ENCODE results near the gene SYT1.
"Not testable (repeated sequence)": the region's sequence is repeated elsewhere in the genome, so short reads cannot be mapped to it uniquely, and the experiment has no call there.

Gene SYT1

DNA sequence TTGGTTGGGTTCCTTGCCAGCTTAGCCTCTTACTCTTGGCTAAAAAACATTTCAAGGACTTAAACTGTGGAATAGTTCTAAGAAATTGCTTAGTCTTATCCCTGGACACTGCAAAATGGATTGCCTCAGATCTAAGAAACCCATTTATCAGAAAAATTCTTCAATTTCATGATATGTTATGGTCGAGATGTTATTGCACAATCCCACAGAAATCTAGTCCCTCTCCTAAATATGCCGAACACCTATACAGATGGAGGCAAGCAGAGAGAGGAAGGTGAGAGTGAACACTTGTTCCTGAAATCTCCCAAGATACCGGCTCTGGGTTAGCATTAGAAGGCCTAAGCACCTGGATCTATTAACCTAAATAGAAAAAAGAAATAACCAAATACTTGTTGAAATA is 559.0 kb downstream of the SYT1 start:
- DNase-seq (ENCODE audit: low read depth in 2 of 3, low spot score in 1 of 3) = no peak

DNA sequence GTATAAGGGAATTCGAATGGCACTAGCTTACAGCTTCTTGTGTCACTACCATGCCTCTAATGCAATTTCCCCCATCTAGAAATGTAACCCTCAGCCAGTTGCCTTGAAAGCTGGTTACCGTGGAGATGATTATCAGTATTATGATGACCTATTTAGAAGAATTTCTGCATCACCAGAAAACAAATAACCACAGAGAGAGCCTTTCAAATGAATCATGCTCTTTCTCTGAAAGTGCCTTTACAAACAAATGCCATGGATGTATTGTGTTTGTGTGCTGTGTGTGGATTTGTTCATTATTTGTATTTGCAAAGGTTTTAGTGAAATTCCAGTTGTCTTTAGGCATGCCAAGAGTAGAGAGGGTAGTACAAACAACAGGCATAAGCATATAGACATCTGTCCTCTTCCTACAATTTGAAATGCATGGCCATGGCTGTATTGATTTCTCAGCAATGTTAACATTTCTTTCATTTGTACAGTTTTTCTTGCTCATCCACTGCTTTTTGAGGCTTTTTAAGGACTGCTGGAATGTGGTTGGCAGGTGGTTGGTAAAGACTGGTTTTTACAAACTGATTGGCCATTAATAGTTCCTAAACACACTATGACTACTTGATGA is 559.6 kb downstream of the SYT1 start:
- DNase-seq (ENCODE audit: low read depth in 2 of 3, low spot score in 1 of 3) = no peak

DNA sequence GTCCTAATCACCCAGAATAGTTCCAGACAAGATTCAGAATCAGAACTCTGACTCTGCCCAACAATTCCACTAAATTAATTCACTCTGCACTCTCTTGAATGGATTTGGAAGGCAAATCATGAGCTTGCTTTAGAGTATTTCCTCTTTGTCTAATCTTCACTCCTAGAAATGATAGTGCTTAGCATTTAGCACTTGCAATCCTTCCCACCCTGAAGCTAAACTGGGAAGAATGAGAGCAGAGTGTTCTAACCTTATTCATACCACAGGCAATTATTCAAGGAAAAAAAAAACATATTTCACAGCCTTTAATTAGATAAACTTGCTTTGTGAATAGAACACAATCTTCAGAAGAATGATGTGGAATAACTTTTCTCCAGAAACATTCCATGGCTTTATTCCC is 561.5 kb downstream of the SYT1 start:
- no peak for DNase-seq (ENCODE audit: low read depth in 2 of 3, low spot score in 1 of 3)

DNA sequence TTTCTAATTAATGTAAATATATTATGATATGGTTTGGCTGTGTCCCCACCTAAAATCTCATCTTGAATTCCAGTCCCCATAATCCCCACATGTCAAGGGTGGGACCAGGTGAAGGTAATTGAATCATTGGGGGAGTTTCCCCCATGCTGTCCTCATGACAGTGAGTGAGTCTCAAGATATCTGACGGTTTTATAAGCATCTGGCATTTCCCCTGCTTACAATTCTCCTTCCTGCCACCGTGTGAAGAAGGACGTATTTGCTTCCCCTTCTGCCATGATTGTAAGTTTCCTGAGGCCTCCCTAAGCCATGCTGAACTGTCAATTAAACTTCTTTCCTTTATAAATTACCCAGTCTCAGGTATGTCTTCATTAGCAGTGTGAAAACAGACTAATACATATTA is 562.2 kb downstream of the SYT1 start:
- DNase-seq (ENCODE audit: low read depth in 2 of 3, low spot score in 1 of 3) = not testable (repeated sequence)

DNA sequence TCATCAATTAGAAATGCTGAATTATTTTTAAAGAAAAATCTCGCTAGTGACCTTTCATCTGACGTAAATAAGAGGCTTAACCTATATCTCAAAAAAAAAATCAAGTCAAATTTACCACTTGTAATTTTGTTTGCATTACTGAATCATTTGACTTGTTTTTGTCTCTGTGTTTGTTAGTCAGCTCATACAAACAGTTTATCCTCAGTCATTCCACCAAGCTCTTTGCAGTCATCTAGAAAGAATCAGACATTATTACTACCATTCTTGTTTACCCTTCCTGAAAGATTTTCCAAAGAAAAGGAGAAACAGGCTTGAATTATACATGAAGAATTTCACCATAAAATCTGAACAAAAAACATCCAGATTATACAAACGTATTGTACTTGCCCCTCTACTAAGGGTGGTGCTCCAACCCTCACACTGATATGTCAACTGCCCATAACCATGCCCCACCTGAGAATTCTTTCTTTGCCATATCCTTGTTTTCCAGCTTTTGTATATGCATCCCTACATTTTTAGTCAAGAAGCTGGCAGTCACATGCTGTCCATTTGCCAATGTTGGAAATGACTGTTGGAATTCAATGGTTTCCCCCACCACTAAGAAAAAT is 569.0 kb downstream of the SYT1 start:
- DNase-seq (ENCODE audit: low read depth in 2 of 3, low spot score in 1 of 3) = no peak

DNA sequence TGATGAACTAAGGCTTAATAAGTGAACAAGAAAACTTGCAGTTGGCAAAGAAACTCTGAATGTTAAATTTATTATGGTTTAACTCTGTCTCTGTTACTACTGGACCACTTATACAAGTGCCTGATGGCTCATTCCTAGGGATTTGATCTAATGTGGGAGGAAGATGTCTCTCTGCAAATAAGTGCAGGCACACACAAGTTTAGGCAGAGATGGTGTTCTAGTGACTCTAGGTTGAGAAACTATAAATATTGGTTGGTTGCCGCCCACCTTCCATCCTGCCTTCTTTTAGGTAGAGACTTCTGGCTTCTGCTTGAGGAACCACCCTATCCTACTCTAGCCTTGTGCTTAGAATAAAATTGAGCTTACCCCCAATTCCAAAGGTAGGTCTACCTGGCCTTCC is 570.0 kb downstream of the SYT1 start:
- DNase-seq (ENCODE audit: low read depth in 2 of 3, low spot score in 1 of 3) = no peak

DNA sequence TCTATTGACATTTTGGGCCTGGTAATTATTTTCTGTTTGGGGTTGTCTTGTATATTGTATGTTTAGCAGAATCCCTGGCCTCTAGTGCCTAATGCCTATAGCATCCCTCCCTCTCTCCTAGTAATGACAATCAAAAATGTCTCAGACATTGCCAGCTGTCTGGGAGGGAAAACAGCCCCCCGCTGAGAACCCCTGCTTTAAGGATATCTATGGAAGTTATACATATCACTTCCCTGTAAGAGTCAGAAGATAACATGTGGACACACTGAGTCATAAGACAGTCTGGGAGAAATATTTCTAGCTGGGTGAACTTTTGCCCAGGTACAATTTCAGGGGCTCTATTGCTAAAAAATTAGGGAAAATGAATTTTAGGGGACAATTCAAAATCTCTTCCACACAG is 571.2 kb downstream of the SYT1 start:
- DNase-seq (ENCODE audit: low read depth in 2 of 3, low spot score in 1 of 3) = no peak

DNA sequence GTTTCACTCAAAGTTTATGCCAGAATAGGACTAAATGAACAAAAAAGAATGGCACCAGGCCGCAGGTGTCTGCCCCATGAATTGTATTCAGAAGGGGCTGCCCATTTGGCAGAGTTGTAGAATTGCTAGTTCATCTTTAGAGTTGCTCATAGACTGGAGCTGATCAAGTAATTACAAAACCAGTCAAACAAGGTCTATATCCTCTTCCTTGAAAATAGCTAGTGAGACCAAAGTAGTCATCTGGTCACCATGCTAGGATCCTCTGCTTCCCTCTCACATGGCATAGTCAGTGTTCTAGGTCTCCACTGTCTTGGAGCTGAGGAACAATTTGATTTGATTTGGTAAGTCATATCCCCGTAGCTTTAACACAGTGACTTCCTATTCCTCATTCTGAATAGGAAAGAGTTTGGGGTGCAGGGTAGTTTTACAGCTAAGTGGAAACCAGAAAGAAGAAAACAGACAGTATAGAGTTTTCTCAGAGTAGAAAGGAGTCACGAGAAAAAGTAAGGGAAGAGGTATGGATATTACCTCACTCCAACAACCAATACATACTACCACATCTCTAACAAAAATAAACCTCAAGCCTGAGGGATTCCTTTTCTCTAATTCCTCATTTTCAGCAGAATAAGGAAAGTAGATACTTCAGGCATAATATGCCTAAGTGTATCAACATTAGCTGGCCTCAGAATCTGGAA is 574.1 kb downstream of the SYT1 start:
- DNase-seq (ENCODE audit: low read depth in 2 of 3, low spot score in 1 of 3) = no peak

DNA sequence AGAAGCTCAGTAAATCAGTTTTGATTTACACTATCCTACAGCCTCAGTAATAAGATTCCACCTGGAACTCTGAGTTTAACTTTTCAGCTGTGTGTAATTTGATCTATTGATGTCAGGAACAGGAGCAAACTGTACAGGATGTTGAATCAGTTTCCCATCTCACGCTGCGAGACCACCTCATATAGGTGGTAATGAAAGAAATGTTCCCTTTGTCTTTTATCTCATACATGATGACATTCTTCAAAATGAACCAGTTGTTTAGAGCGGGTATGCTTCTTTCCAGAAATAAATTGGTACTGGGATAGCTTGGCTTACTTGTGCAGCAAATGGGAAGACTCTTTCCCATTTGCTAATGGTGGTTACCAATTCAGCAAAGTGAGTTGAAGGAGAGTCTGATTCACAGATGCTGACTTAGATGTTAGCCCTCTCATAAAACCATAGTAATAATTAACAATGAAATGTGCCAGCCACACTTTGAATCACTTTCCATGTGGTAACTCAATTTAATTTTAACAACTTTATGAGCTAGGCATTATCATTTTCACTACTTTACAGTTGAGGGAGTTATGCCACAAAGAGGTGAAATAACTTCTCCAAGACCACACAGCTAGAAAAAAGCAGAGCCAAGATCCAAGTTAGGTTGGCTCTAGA is 574.7 kb downstream of the SYT1 start:
- DNase-seq (ENCODE audit: low read depth in 2 of 3, low spot score in 1 of 3) = no peak

DNA sequence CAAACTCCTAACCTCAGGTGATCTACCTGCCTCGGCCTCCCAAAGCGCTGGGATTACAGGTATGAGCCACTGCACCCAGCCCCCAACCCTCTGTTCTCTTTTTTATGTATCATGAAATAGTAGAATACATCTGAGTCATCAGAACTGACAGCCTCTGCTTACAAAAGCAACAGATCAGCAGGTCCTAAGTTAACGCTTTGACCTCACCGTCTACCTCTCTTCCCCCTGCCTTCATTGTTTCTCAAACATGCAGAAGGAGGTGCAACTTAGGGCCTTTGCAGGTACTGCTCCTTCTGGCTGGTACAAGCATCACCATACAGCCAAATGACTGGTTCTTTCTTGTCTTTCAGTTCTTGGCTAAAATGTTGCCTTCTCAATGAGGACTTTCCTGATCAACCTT is 577.0 kb downstream of the SYT1 start:
- DNase-seq (ENCODE audit: low read depth in 2 of 3, low spot score in 1 of 3) = no peak

DNA sequence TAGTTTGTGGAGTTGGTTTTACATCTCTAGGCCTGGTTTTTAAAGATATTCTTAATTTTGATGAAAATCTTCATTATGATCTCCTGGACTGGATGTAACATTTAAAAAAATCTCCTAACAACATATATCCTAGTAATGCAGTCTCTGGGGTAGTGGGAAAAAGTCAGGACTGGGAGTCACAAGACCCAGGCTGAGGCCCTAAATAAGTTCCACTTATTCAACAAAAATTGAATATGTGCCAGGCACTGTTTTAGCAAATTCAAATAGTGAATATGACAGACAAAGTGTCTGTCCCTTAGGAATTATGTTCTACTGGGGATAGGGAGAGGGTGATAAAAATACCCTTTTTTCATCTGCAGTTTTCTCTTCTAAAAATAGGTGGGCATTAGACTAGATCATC is 577.8 kb downstream of the SYT1 start:
- DNase-seq (ENCODE audit: low read depth in 2 of 3, low spot score in 1 of 3) = no peak

DNA sequence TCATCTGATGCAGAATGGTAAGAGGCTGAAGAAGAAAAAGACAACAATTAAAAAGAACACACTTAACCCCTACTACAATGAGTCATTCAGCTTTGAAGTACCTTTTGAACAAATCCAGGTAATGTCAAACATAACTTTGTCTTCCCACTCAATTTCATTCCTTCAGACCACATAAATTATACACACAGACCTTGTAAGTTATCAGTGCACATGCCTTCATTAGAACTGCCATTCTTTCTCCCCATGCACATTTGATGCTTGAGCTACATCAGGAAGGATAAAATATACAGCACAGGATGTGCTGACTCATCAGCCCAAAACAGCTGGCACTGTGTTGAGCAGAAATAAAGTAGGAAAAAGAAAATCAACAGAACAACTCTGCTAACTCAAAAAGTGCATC is 579.5 kb downstream of the SYT1 start:
- no peak for DNase-seq (ENCODE audit: low read depth in 2 of 3, low spot score in 1 of 3)

DNA sequence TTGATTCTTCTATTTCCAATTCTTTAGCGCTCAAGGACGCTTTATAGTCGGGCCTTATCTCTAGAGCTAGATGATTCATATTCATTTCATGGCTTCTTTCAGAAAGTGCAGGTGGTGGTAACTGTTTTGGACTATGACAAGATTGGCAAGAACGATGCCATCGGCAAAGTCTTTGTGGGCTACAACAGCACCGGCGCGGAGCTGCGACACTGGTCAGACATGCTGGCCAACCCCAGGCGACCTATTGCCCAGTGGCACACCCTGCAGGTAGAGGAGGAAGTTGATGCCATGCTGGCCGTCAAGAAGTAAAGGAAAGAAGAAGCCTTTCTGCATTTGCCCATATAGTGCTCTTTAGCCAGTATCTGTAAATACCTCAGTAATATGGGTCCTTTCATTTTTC is 584.2 kb downstream of the SYT1 start:
- DNase-seq (ENCODE audit: low read depth in 2 of 3, low spot score in 1 of 3) = no peak

DNA sequence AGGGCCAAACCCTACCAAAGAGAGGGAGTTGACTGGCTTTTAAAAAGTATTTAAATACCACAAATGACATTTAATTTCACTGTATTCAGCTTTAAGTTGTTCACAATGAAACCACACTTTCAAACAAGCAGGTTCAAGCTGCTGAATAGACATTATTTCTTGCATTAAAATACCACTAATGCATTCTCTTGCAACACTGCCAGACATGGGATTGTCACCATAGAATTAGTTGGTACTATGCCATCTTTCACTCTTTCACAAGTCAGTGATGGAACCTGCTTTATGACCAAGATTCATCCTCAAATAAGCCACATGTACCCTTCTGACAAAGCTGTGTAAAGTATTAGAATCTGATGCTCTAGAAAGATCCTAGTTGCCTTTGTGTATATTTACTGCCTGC is 586.8 kb downstream of the SYT1 start:
- no peak for DNase-seq (ENCODE audit: low read depth in 2 of 3, low spot score in 1 of 3)

DNA sequence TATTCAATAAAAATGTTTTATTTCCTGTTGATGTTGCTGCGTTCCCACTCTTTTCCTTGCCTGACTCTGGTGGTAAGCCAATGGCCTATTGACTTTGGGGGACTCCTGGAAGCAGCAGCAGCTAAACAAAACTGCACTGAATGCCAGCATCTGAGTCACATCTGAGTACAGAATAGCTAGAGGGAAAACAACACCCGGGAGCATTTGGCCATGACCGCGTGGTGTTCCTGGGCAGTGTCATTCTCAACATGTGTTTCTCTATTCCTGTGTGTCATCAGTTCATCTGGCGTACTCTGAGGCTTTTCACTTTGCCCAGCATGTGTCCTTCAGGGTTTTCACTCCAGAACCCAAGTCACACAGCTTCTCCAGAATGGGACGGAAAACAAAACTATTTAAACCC is 587.4 kb downstream of the SYT1 start:
- DNase-seq (ENCODE audit: low read depth in 2 of 3, low spot score in 1 of 3) = no peak

DNA sequence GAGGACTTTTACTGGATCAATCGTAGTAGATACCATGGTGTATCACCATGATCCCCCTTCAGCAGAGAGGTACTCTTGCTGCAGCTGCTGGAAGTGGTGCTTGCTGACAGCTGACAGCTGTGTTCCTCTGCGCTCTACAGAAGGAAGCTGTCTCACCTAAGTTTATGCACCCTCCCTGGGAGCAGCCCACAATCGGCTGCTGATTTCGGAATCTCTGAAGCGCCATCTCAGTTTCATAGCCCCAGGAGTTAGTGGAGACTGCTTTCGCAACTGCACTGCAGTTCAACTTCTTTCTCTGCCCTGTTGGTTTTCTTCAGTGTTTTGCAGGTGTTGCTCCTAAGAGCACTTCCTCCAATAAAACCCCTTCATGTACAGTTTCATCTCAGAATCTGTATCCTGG is 588.3 kb downstream of the SYT1 start:
- no peak for DNase-seq (ENCODE audit: low read depth in 2 of 3, low spot score in 1 of 3)

DNA sequence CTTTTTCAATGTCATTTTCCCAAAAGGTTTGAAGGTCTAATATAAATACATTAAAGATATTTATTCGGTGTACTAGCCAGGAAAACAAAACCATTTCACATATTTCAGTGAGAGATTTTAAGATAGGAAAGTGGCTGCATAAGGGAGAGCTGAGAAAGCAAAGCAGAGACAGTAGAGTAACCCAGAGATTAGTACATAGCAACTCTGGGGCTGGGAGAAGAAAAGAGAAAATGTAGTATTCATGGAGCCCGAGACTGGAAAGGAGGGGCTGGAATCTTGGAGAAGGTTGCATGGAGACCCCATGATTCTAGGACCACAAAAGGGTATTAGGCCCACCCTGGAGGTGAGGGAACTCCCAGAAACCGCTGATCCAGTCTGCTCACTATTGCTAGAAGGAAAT is 589.2 kb downstream of the SYT1 start:
- DNase-seq (ENCODE audit: low read depth in 2 of 3, low spot score in 1 of 3) = no peak

DNA sequence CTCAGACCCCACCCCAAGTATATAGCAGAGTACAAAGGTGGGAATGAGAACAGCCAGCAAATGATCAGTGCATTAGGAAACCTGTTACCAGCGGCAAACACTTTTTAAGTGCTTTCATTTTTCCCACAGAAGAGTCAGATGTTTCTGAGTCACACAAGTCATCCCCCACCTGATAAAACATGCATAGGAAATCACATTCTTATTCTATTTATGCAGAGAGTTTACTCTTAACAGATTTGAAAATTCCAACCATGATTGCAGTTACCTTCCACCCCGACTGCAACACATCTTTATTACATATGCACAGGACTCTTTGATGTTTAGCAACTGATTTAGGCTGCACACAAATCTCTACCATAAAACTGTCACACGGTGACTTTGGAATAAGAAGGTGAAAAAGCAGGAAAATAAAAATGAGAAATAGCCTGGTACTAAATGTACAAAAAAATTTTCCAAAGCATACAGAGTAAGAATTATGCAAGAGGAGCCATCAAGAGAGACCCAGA is 589.8 kb downstream of the SYT1 start:
- DNase-seq (ENCODE audit: low read depth in 2 of 3, low spot score in 1 of 3) = no peak

DNA sequence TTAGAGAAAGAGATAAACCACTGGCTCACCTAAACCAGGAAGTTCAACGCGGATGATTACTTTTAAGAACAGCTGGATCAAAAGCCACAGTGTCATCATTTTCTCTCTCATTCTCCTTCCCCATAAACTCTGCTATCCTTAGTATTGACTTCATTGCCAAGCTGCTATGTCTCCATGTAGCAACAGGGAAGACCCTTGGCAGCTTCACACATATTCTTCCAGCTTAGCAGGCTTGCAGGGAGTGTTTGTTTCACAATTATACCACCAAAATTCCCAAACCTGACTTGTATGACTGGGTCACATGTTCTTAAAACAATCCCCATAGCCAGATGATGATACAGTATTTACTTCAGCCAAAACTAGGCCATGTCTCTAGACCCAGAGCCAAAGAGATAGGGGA is 590.7 kb downstream of the SYT1 start:
- no peak for DNase-seq (ENCODE audit: low read depth in 2 of 3, low spot score in 1 of 3)

DNA sequence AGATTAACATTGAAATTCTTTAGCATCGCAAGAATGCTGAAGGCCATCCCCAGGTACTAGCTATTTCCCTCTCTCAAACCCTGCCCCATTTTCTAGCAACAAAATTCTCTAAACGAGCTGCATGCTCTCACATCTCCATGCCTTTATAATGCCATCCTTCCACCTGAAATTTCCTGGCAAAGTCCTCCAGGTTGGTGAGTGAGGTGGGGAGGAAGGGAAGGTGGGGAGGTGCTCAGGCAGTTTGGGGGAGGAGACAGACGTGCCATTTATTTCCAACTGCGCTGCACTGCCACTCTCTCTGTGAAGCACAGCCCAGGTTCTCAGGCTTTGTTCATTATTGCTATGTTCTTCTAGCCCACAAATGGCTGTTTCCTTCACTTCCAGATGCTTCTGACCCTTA is 617.7 kb downstream of the SYT1 start:
- no peak for DNase-seq (ENCODE audit: low read depth in 2 of 3, low spot score in 1 of 3)

DNA sequence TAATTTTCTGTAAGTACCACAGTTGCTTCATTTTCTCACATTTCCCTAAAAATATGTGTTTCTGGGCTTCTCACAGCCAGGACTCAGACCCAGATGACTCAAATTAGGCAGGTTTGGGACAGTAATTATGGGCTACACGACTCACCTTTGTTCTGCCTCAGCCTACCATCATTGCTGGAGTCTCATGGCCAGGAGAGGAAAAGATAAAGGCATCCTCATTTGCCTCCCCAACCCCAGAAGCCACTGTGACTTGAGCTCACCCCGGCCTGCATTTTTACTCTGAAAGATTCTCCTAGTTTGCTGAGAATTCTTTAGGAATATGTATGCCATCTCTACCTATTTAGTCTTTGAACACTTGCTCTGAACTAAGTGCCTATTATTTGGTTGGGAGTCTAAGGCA is 618.3 kb downstream of the SYT1 start:
- no peak for DNase-seq (ENCODE audit: low read depth in 2 of 3, low spot score in 1 of 3)

DNA sequence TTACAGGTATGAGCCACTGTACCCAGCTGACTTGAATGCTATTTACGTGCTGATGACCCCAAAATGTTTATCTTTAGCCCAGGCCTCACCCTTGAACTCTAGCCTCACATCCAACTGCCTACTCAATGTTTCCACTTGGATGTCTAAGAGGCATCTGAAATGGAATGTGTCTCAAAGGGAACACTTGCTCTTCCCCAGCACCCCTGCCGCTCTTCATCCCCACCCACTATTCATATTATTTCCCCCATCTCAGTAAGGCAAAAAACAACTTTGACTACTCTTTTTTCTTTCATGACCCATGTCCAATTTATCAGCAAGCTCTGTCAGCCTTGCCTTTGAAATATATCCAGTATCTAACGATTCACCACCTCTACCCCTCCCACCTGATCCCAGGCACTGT is 621.6 kb downstream of the SYT1 start:
- DNase-seq (ENCODE audit: low read depth in 2 of 3, low spot score in 1 of 3) = no peak

All from stimulated activated CD4-positive, alpha-beta T cell treated with anti-CD3 and anti-CD28 coated beads, Interleukin-12 subunit alpha, Interleukin-12 subunit beta, amount 100 ng/mL, for 48 hours (primary cell).